Limb (tissue), 2 donors: ENCODE results near the gene MYBPC3.
"Not testable (repeated sequence)": the region's sequence is repeated elsewhere in the genome, so short reads cannot be mapped to it uniquely, and the experiment has no call there.

Experiments
- DNase-seq, 2 donors: peaks; one replicate each; pipeline ENCODE4 v3.0.0-alpha.2; 2016; ENCODE audit errors: extremely low spot score in 2 of 2

Gene MYBPC3

GRCh38 chr11:47324520-47324919, 28.0 kb downstream of the MYBPC3 start:
- DNase-seq = no peak

- no peak for DNase-seq
These were observed 34.3 kb downstream of the MYBPC3 start for GRCh38 chr11:47318166-47318565.

- no peak for DNase-seq
These were observed 35.3 kb downstream of the MYBPC3 start for GRCh38 chr11:47317064-47317828.

- DNase-seq = not testable (repeated sequence)
These were observed 36.0 kb downstream of the MYBPC3 start for GRCh38 chr11:47316501-47316900.

- no peak for DNase-seq
These were observed 37.5 kb downstream of the MYBPC3 start for GRCh38 chr11:47314992-47315391.

- no peak for DNase-seq
These were observed 44.3 kb downstream of the MYBPC3 start for GRCh38 chr11:47308050-47308823.

GRCh38 chr11:47306484-47306844, 46.0 kb downstream of the MYBPC3 start:
- no peak for DNase-seq

- DNase-seq = no peak
These were observed 46.6 kb downstream of the MYBPC3 start for GRCh38 chr11:47305734-47306483.

GRCh38 chr11:47302853-47303252, 49.6 kb downstream of the MYBPC3 start:
- DNase-seq = no peak

- DNase-seq = no peak
These were observed 53.4 kb downstream of the MYBPC3 start for GRCh38 chr11:47299078-47299477.

GRCh38 chr11:47296045-47296444, 56.5 kb downstream of the MYBPC3 start:
- no peak for DNase-seq

- no peak for DNase-seq
These were observed 57.1 kb downstream of the MYBPC3 start for GRCh38 chr11:47295385-47295784.

GRCh38 chr11:47289856-47290255, 62.6 kb downstream of the MYBPC3 start:
- no peak for DNase-seq

- no peak for DNase-seq
These were observed 64.4 kb downstream of the MYBPC3 start for GRCh38 chr11:47288066-47288465.

- no peak for DNase-seq
These were observed 66.3 kb downstream of the MYBPC3 start for GRCh38 chr11:47285969-47286770.

- DNase-seq = no peak
These were observed 68.4 kb downstream of the MYBPC3 start for GRCh38 chr11:47284151-47284550.

GRCh38 chr11:47282462-47282861, 70.0 kb downstream of the MYBPC3 start:
- DNase-seq = no peak
